HG03460 (cell line): ENCODE results near the gene SLC8A1.

ENCODE experiments used
- ATAC-seq: cut with Tn5 transposase; IDR thresholded peaks from one replicate; pipeline ENCODE4 v1.9.1; 2021; ENCODE audit not compliant: unreplicated experiment

SLC8A1 gene

DNA sequence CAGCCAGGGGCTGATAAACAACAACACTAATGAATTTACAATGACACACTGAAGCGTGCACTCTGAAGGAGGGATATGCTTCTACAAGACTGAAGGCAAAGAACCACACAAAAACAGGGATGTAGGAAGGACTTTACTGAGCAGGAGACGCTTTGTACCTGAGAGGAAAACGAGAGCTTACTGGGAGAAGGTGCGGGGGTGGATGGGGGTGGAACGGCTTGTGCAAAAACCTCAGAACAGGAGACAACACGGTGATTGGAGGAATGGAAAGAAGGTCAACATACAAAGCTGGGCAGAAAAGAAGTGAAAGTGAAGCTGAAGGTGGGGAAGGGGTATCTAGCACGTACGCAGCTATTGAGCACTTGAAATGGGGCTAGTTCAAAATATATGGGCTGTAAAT is 93.1 kb downstream of the SLC8A1 start:
- no peak for ATAC-seq

- ATAC-seq: no peak
Observed at GRCh38 chr2:40357667-40358066, 94.2 kb downstream of the SLC8A1 start.

DNA sequence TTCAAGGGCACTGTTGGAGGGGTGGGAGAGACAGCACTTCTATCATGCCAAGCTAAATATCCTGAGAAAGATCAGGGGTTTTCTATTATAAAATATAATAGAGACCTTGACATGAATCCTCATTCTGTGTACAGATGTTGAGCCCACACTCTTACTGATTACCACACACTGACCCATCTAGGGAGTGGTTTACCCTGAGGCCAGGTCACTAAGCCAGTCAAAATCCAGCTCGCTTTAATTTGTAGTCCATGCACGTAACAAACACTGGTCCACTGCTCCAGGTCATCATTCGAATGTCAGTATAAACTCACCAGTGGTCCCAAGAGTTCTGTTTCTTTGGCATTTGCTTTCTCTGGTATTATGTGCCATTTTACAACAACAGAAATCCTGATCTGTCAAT is 96.4 kb downstream of the SLC8A1 start:
- ATAC-seq: no peak

- ATAC-seq: no peak
Observed at GRCh38 chr2:40353231-40353630, 98.7 kb downstream of the SLC8A1 start.

DNA sequence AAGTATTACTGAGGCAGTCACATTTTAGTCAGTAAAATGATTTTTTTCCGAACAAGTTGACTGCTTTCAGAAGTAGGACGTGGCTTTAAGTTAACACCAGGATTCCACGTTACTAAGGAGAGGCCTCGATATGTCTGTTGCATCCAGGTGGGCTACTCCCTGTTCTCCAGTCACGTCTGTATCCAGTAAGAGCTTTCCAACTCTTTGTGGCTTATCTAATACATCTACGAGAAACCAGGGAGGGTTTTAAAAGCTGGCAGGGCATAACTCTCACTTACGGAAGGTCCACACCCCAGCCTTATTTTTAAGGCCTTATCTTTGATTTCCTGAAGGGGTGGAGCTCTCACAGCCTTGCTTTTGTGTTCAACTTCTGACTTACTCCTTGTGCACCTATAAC is 99.2 kb downstream of the SLC8A1 start:
- ATAC-seq: no peak

- no peak for ATAC-seq
Observed at GRCh38 chr2:40352041-40352702, 99.7 kb downstream of the SLC8A1 start.

- no peak for ATAC-seq
Observed at GRCh38 chr2:40348665-40349064, 103.2 kb downstream of the SLC8A1 start.

DNA sequence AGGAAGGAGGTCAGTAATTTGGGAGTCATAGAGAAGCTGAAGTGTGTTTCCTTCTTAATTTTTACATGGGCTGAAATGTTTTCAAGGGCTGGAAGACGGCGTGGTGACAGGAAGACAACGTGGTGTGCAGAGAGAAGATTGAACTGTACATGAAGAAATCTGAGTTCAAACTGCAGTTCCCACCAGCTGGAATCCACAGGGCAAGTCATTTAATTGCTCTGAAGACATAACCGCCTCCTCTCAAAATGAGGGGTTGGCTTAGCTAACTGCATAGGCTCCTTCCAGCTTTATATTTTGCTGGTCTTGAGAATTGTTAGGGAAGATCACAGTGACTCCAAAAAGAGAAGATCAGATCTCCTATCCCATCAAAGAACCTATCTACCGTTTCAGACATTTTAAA is 103.9 kb downstream of the SLC8A1 start:
- ATAC-seq: no peak

GRCh38 chr2:40346535-40347354 is 105.1 kb downstream of the SLC8A1 start:
- no peak for ATAC-seq

- no peak for ATAC-seq
Observed at GRCh38 chr2:40344364-40344763, 107.5 kb downstream of the SLC8A1 start.

GRCh38 chr2:40343902-40344301 is 108.0 kb downstream of the SLC8A1 start:
- ATAC-seq: no peak

DNA sequence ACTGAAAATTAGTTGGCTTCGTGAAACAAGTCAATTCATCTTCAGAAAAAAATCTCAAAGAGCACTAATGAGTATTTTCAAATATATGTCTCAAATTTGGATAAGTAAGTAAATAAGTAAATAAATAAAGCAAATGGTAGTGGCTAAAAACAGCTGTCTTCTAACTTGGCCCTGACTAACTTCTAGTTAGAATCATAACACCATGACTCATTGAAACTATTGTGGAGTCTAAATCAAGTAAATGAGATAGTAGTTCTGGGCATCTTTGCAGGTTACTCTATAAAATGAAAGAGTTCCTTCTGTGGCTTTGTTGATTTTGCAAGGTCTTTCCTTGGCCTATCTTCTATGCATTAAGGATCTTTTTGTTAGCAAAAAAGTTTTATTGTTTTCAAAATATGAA is 110.7 kb downstream of the SLC8A1 start:
- no peak for ATAC-seq

- ATAC-seq: no peak
Observed at GRCh38 chr2:40339026-40339425, 112.9 kb downstream of the SLC8A1 start.

- no peak for ATAC-seq
Observed at GRCh38 chr2:40332191-40332826, 119.6 kb downstream of the SLC8A1 start.

- ATAC-seq: no peak
Observed at GRCh38 chr2:40330096-40330495, 121.8 kb downstream of the SLC8A1 start.

DNA sequence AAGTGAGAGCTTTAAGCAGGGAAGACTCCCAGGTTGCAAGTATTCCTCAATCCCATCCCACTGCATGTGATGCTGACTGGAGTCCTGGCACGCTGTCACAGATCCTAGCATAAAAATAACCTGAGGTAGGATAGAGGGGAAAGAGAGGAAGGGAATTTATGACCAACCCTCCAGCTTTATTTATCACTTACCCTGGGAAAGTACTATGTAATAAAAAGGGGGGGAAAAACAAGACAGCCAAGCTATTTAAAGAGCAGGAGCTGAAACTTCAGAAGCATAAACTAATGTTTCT is 122.2 kb downstream of the SLC8A1 start:
- no peak for ATAC-seq

DNA sequence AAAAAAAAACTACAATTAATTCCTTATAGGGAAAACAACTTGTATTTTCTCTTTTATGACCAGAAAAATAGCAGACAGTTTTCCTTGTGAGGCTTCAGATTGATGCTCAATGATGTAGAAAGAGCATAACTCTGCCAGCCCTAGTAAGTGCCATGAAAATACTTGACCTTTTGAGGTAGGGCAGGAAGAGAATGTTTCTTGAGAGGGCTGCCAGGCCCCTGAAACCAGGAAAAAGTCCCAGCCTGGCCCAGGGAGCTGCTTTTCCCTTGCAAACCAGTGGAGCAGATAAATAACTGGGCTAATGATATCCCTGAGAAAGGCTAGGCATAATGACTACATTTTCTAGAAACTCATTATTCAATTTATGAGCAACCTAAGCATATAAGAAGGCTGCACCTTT is 126.8 kb downstream of the SLC8A1 start:
- ATAC-seq: no peak

- no peak for ATAC-seq
Observed at GRCh38 chr2:40324656-40325055, 127.2 kb downstream of the SLC8A1 start.

- no peak for ATAC-seq
Observed at GRCh38 chr2:40321822-40322221, 130.1 kb downstream of the SLC8A1 start.

DNA sequence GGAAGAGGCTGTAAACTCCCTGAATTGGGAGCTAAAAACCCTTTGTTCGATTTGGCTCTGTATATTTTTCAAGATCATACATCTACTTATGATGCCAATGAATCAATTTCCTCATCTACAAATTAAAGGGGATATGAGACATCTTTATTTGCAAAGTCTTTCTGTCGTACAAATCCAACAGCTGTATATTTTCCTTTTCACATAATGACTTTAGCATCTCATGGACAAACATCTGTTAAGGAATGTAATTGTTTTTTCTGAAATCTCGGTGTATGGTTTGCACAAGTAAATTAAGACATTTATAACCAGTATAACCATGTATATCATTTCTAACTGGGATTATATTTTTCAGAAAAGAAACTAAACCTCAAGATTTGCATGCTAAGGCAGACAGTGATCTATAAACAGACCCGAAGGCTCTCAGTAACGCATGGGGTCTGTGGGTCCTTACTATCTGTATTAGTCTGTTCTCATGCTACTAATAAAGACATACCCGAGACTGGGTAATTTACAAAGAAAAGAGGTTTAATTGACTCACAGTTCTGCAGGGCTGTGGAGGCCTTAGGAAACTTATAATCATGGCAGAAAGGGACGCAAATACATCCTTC is 130.8 kb downstream of the SLC8A1 start:
- ATAC-seq: no peak

DNA sequence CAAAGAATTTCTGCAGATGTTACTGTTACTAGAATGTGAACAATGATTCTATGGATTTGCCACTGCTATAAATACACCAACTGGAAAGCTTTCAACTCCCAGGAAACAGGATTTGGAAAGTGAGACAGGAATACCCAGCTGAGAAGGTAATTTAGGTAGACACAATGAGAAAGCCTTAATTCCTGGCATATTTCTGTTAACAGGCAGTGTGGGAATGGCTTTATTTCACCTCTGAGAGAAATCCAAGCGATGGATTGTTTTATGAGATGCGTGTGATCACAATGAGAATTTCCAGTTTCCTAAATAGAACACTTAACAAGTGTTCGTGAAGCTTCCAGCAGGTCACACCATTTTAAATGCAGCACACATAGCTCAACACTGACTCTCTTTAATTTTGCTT is 133.0 kb downstream of the SLC8A1 start:
- ATAC-seq: no peak

DNA sequence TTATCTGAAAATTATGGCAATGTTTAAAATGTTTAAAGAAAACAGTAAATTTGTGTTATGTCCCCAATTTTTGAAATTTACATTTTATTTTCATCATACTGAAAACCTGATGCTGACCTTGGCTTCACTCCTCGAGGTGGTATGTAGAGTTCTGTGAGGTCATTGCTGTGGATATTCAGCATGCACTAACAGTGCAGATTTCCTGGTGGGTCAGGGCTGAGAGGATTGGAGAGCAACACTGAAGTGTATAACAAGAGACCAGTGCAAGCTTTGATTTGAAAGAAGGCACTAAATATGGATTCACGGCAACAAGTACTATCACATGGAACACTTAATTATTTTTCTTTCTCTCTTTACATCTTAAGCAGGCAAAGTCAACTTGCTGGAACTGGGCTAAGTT is 134.1 kb downstream of the SLC8A1 start:
- no peak for ATAC-seq
